NB4 (cell line): ENCODE results near the gene SLC34A3.

ENCODE experiments used
- MYC ChIP-seq: IDR thresholded peaks from 2 replicates; pipeline ENCODE4 v1.6.1; 2011; ENCODE audit warnings: low read depth, low read length
- POLR2A ChIP-seq: IDR thresholded peaks from 2 replicates; pipeline ENCODE4 v1.6.1; 2011; ENCODE audit warnings: mild to moderate bottlenecking; ENCODE audit not compliant: insufficient read length; ENCODE audit errors: extremely low read depth
- TF ChIP-seq, protein P1 (sequence below): IDR thresholded peaks from one replicate; pipeline ENCODE4 v1.5.1; 2012; ENCODE audit warnings: low read depth, low read length
- TF ChIP-seq, protein P2 (sequence below): IDR thresholded peaks from 2 replicates; pipeline ENCODE4 v1.6.1; 2011; ENCODE audit warnings: low read depth, low read length

DNA sequence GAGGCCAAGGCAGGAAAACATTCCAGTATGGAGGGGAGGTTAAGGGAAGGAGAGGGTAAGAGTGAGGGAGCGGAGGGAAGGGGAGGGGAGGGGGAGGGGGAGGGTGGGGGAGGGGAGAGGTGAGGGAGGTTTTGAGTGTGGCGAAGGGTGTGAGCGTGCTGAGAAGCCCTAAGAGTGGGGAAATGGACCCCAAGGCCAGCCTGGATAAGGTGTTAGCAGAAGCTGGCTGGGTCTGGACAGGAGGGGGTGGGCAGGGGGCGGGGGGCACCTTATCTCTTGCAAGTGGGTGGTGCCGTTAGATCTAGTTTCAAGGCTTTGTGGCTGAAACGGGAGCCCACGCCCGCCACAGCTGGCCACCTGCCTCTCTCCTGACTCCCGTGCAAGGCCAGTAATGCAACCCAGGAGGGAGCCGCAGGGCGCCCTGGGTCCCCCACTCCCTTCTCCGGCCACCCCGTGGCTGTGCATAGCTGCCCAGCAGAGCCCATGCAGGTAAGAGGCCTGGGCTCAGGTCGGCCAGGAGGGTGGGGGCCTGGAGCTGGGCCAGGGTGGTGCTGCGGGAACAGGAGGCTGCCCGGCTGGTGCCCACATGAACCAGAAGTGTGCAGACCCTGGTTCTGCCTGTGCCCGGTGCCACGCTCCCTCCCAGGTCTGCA, 2.7 kb upstream of the SLC34A3 start:
- TF ChIP-seq POLR2A (no peak), MYC (no peak)
- TF ChIP-seq, protein P1, sequence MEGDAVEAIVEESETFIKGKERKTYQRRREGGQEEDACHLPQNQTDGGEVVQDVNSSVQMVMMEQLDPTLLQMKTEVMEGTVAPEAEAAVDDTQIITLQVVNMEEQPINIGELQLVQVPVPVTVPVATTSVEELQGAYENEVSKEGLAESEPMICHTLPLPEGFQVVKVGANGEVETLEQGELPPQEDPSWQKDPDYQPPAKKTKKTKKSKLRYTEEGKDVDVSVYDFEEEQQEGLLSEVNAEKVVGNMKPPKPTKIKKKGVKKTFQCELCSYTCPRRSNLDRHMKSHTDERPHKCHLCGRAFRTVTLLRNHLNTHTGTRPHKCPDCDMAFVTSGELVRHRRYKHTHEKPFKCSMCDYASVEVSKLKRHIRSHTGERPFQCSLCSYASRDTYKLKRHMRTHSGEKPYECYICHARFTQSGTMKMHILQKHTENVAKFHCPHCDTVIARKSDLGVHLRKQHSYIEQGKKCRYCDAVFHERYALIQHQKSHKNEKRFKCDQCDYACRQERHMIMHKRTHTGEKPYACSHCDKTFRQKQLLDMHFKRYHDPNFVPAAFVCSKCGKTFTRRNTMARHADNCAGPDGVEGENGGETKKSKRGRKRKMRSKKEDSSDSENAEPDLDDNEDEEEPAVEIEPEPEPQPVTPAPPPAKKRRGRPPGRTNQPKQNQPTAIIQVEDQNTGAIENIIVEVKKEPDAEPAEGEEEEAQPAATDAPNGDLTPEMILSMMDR, result no peak
- TF ChIP-seq, protein P2, sequence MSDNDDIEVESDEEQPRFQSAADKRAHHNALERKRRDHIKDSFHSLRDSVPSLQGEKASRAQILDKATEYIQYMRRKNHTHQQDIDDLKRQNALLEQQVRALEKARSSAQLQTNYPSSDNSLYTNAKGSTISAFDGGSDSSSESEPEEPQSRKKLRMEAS, result no peak
